ENCODE measurements around the gene ABR.

- TF ChIP-seq CTCF (IDR thresholded peaks at IDR 0.05) (no peak), POLR2A (IDR thresholded peaks at IDR 0.05) (no peak), EP300 (IDR thresholded peaks at IDR 0.05) (no peak)
These were observed 5.4 kb downstream of the ABR start for GRCh38 chr17:1174263-1174880.

All from suprapubic skin (tissue), 3 donors.